HTR-8/SVneo (cell line): ENCODE data around the gene MCCD1.
"Not testable (repeated sequence)": the region's sequence is repeated elsewhere in the genome, so short reads cannot be mapped to it uniquely, and the experiment has no call there.

Experiments
- DNase-seq: peaks from one replicate; pipeline ENCODE4 v3.0.0; 2011; ENCODE audit warnings: low spot score, mixed read lengths; ENCODE audit not compliant: insufficient read length
- FAIRE-seq: peaks from 2 replicates; lab custom pipeline; 2011; peaks lifted over from hg19 to GRCh38; lab: Jason Lieb, UNC

MCCD1 gene

DNA sequence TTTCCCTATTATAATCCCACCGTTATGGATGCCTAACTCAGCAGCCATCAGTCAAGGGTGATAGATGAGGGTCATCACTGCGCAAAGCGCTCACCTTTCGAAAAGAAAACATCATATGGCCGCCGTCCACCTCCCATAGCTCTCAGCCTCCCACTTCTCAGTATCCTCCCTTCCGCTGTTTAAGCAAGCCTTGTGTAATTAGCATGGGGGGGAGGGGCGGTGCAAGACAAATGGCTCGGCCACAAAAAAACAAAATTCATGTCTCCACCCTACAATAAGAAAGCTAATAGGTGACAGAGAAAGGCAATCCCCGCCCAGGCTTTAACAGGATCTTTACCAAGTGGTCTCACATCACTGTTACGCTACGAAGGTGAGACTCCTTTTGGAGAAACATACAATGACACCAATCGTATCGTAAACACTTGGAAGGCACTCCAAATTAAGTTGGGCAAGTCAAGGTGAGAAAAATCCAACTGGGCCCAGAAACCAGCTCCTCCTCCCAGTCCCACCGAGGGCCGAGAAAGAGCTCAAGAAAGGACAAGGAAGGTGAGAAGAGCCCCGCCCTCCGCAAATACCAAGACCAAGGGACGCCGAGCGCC is 12.4 kb downstream of the MCCD1 start:
- FAIRE-seq, result no peak
- no peak for DNase-seq

DNA sequence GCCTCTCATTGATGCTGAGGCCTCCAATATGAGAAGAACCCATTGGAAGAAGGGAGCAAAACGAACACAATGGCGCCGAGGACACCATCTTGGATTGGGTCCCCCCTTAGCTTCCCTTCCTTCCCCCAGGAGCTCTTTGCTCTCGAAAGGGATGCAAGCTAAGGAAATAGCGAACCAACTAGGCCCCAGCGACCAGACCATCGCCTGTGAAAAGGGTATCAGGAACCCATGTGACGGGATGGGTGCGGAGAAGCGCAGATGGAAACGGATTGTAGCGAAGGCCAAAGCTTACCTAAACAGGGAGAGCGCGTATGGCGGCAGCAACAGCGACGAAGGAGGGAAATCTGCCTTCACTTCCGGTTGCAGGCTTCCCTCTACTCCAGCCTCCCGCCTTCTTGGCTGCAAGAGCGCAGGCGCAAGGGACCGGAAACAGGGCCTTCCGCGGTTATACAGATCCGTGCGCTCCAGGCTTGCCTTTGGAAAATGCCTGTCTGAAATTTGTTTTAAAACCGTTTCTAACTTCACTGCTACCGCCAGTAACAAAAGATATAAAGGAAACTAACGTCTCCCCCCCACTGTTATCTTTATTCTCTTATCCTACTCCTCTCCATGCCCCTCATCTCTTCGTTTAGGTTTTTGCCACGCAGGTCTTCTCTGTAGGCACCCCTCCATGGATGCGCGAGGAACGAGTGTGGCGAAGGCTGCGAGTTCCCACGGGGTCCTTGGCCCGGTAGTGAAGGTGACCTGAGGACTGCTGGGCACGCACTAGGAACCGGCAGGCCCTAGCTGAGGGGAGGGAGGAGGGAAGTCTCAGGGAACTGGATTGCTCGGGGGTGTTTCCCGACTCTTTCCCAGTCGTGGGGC is 13.1 kb downstream of the MCCD1 start, which contains the start of gene DDX39B:
Gene DDX39B (minus strand): TSS at position 346 of the 864 bp plus-strand sequence. CDS start 1,471 bp downstream, outside the sequence.
- peak; percentile 74 for FAIRE-seq
- DNase-seq, result peak; percentile 97

DNA sequence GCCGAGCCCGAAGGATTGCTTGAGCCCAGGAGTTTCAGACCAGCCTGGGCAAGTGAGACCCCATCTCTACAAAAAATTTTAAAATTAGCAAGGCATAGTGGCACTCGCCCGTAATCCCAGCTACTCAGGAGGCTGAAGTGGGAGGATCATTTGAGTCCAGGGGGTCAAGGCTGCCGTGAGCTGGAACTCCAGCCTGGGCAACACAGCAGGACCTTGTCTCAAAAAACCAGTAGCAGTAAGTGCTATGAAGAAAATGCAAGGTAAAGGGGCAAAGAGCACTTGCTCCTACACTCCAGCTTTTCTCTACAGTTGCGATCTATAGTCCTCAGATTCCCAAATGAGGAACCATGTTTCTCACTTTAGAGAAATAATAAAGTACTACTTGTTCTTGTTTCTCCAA is 14.9 kb downstream of the MCCD1 start:
- no peak for DNase-seq
- FAIRE-seq, result no peak

DNA sequence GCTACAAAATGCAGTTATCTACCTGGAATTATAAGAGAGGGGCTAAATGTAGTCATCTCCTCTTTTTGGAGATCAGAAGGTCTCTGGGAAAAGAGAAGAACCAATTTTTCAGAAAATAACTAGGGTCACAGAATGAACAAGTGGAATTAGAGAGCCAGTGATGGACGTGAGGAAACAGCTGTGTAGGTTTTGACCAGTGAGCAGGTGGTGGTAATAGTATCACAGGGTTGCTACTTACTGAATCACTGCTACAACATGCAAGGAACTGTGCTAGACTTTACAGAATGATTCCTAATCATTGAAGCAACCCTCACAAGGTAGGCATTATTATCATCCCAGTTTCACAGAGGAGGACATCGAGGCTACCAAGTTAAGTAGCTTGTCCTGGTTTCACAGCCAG is 15.9 kb downstream of the MCCD1 start:
- DNase-seq, result no peak
- FAIRE-seq, result no peak

DNA sequence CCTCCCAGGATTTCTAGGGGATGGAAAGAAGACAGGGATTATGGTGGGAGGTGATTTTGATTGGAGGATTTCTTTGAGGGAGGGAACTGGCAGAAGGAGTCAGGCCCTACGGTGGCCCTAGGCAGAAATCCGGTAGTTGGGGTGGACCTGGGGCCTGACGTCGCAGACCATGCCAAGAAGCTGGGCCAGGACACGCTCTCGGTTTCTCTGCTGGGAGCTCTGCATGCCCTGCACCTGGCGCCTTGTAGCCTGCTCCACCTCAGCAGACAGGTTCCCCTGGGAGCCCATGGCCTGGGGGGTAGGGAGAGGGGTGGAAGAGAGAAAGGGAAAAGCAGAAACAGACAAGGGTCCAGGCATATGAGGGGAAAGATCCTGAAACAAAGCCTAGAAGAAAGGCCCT is 16.5 kb downstream of the MCCD1 start:
- DNase-seq (no peak), FAIRE-seq (no peak)

DNA sequence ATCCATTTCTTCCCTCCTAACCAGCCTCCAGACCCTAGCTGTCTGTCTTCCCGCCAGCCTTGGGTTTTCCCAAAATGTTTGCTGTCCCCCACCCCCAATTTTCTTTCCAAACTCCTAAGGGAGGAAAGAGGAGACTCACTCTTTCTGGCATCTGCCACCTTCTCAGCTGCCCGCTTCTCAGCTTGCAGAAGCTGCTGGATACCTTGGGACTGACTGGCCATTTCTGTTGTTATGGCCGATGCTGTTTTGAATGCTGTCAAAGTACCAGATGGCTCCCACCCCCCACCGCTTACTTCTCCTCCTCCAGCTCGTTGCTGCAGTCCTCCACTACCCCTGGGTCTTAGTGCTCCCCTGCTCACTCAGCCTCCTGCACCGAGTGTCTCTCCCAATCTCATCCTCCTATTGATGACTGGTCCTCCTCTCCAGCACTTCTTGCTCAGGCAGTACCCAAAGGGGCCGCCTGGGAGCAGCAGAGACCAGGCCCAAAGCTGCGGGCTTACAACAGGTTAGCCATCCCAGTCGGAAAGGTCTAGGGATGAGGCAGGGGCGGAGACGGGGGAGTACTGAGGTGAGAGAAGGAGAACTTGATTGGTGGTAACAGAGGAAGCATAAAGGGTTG is 17.7 kb downstream of the MCCD1 start, which contains the start of gene ATP6V1G2:
Gene ATP6V1G2 (minus strand): TSS at position 270 of the 619 bp plus-strand sequence. CDS start 49 bp downstream, at position 221.
- DNase-seq, result peak; percentile 87
- FAIRE-seq, result peak; percentile 69

DNA sequence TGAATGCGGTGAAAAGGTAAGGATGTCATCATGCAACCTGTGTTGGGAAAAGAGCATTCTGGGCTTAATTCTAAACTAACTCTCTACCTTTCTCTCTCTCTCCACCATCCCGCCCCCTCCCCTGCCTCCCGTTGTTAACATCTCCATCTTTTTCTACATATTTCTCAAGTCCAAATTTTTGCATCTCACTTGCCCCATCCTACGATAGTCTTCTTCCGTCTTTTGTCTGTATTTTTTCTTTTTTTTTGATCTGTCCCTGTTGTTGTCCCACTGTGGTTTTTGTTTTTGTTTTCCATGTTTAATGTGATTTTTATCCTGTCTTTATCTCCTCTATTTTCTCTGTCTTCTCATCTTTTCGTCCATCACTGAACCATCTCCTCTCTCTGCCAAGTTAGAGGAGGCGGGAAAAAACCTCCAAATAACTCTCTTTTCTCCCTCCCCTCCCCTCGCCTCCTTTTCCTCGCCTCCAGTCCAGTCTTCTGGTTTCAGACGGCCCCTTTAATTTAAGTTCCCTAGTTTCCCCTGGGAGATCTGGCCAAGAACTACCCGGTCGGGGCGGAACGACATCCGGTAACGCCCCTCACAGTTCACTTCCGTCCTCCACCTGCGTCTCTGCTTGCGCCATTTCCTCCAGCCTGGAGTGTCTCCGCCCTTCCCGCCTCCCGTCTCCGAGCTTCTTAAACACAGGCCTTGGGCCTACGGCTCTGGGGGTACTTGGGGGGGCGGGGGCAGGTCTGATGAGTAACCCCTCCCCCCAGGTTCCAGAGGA is 18.4 kb downstream of the MCCD1 start, which contains the start of gene NFKBIL1:
Gene NFKBIL1 (plus strand): TSS at position 651 of the 769 bp plus-strand sequence. CDS start 87 bp downstream, at position 738.
- FAIRE-seq (peak; percentile 82), DNase-seq (peak; percentile 93)

DNA sequence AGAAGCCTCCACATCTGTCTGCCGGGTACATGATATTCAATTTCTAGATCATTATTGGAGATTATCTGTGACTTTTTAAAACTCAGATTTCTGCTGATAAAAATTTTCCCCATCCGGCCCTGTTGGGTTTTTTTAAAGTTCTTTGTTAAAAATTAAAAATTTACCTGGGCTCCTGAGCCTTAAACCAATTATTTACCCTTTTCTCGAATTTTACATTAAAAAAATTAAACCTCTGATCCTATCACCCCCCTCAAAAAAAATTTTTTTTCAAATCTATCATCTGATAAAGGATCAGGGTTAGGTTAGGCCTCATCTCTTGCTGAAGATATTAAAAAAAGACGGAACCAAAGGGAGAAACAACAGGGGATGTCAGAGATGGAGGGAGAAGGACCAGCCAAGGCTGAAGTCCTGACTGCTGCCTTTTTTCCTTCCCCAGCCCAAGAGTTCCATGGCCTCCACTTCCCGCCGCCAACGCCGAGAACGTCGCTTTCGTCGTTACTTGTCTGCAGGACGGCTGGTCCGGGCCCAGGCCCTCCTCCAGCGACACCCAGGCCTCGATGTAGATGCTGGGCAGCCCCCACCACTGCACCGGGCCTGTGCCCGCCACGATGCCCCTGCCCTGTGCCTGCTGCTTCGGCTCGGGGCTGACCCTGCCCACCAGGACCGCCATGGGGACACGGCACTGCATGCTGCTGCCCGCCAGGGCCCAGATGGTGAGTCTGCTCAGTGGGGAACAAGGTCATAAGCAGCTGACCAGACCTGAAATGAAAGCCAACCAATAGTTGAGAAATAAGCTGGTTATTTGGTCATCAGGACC is 19.2 kb downstream of the MCCD1 start:
- FAIRE-seq (no peak), DNase-seq (no peak)

DNA sequence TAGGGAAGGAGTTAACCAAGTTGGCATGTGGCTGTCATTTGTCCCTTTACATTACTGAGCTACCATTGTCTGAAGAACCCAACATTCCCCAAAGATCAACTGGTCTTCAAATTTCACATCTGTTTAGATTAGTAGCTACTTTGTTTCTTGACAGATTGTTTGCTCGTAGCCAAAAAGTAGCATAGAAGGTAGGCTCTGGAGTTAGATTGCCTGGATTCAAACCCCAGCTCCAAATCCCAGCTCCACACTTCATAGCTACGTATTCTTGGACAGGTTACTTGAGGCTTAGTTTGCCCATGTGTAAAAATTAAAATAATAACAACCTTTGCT is 19.7 kb downstream of the MCCD1 start:
- FAIRE-seq (no peak), DNase-seq (no peak)

DNA sequence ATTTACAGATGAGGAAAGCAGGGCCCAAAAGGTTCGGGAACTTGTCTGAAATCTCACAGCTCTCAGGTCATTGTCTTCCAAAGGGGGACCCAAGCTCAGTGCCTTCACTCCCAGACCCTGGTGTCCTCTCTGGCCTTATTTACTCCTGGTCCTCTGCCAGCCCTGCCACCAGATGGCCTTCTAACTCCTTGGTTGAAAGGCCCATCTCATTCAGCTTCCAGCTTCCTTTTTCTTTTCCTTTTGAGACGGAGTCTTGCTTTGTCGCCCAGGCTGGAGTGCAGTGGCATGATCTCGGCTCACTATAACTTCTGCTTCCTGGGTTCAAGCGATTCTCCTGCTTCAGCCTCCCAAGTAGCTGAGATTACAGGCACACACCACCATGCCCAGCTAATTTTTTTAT is 22.6 kb downstream of the MCCD1 start:
- peak; percentile 51 for DNase-seq
- not testable (repeated sequence) for FAIRE-seq

DNA sequence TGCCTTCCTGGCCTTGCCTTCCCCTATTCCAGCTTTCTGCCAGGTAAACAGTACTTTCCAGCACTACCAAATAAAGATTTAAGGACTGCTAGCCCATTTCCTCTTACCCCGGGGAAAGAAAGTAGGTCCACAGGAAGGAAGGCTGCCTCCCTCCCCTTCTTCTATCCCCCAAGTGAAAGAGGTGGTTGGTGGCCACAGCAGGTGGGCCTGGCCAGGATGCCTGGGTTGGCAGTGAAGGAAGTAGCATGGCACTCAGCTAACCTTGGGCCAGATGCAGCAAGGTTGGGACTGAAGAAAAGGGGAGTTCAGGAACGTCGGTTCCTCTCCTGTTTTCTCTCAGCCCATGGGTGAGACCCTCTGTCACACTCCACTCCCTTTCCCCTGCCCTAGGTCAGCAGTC is 27.5 kb downstream of the MCCD1 start:
- DNase-seq (no peak), FAIRE-seq (no peak)

DNA sequence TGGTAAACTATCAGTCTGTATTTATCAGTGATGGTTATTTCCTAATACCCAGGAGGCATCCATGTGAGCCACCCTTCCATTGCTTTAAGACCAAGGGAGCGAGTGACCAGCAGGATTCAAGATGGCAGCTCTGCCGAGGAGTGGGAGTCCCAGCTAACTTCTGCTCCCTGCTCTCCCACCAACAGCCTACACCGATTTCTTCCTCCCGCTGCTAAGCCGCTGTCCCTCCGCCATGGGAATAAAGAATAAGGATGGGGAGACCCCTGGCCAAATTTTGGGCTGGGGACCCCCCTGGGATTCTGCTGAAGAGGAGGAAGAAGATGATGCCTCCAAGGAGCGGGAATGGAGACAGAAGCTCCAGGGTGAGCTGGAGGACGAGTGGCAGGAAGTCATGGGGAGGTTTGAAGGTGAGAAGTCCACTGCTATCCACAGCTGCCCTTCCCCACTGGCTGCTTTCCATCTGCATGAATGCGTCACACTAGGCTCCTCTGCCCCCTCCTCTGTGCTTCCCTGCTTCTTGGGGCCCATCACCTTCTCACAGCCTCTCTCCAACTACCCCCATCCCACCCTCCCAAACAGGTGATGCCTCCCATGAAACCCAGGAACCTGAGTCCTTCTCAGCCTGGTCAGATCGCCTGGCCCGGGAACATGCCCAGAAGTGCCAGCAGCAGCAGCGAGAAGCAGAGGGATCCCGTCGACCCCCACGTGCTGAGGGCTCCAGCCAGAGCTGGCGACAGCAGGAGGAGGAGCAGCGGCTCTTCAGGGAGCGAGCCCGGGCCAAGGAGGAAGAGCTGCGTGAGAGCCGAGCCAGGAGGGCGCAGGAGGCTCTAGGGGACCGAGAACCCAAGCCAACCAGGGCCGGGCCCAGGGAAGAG is 28.9 kb downstream of the MCCD1 start:
- DNase-seq (no peak), FAIRE-seq (no peak)

DNA sequence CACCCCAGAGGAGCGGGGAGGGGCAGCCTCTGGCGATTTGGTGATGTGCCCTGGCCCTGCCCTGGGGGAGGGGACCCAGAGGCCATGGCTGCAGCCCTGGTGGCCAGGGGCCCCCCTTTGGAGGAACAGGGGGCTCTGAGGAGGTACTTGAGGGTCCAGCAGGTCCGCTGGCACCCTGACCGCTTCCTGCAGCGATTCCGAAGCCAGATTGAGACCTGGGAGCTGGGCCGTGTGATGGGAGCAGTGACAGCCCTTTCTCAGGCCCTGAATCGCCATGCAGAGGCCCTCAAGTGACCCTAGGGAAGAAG is 29.5 kb downstream of the MCCD1 start:
- no peak for FAIRE-seq
- no peak for DNase-seq

DNA sequence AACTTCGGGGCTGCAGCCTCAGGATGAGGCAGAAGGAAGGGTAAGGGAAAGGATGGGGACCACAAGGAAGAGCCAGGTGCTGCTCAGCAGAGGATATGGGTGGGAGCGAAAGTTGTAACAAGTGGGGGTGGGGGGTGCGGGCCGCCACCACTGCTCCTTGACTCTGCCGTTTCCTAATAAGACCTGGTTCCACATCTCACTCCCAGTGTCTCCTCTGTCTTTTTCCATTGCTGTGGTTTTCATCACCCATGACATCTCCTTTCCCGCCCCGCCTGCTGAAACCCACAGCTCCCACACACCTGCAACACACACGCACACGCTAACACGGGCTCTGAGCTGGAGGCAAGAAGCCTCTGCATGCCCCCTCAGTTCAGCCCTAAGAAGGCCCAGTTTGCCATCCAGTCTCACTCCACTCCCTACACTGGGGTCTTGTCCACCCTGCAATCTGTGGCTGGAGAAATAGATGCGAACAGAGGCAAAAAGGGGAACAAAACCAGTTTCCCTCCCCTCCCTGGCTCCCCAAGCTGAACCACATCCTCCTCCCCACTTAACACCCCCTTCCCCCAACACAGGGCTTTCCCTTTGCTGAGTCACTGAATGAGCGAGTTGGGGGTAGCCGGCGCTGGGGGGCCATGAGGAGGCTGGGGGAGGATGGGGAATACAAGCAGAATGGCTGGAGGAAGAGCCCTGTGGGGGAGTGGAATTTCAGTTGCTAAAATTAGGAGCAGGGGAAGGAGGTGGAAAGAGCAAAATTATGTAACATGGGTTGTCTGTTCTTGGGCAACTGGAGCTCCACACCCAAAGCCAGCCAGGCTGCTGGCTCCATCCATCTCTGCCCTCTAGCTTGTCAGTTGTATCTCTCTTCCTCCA is 30.1 kb downstream of the MCCD1 start:
- FAIRE-seq (no peak), DNase-seq (no peak)

DNA sequence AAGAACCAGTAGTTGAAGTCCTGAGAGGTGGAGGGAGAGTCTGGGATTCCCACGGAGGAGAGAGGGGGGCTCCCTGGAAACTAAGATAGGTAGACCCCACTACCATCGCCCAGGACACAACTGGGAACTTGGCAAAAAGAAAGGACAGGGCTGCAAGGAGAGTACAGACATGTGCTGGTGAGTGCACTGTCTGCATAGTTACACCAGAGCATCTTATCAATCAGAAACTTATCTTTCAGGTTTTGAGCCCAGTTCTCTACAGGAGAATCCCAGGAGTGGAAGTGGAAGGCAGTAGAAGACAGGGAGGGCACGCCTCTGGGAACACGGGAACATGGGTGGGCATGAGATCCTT is 30.8 kb downstream of the MCCD1 start:
- FAIRE-seq (no peak), DNase-seq (no peak)

DNA sequence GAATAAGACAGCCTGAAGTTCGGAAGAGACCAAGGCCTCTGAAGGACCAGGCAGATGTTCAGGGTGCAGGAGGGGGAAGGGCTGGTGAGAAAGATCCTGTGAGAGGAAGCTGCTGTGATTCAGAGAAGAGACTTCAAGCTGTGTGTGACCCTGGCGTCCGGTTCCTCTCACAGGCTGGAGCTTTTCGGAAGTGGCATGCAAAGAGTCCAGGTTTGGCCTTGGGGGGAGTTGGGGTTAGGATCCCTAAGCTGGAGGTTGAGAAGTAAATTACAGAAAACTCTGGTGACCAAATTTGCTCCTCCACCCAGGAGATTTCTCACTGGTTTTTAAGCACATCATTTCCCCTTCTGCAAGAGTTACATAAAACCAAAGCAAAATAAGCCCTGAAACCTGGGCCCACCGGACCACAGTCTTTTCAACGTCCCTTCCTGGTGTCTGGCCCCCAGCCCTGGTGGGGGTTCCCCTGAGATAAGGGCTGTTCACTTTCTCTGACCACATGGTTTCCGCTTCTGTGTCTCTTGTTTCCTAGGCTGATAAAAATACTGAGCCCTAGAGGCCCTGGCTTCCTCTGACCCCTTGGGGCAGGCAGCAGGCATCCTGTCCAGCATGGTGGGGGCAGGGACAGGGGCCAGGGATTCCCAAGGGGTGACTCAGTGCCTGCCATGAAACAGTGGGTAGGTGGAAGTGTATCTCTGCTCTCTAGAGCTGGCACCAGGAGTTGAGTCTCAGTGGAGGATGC is 31.4 kb downstream of the MCCD1 start:
- DNase-seq (peak; percentile 90), FAIRE-seq (peak; percentile 76)

DNA sequence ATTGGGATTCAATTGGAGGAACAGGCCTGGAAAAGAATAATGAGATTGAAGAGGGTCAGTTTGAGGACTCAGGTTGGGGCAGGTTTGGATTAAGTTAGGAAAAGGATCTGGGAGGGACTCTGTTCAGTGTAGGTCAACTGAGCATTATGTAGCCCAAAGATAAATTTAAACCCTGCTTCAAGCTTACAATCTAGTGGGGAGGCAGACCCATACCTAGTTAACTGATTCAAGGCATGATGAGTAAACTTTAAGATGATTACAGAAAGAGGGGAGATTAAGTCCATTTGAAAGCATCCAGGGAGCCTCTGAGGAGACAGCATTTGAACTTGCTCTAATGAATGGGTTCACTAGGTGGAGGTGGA is 31.9 kb downstream of the MCCD1 start:
- no peak for DNase-seq
- FAIRE-seq, result no peak
